Erythroblast (primary cell): ENCODE measurements around the gene CFAP61.

Source experiments
- GATA1 ChIP-seq: IDR thresholded peaks from 2 replicates; pipeline ENCODE4 v1.6.1; 2011; ENCODE audit warnings: low read depth, mild to moderate bottlenecking, control low read depth, low read length, moderate library complexity
- POLR2A ChIP-seq: IDR thresholded peaks from 2 replicates; pipeline ENCODE4 v1.6.1; 2011; ENCODE audit warnings: mild to moderate bottlenecking, low read length

DNA sequence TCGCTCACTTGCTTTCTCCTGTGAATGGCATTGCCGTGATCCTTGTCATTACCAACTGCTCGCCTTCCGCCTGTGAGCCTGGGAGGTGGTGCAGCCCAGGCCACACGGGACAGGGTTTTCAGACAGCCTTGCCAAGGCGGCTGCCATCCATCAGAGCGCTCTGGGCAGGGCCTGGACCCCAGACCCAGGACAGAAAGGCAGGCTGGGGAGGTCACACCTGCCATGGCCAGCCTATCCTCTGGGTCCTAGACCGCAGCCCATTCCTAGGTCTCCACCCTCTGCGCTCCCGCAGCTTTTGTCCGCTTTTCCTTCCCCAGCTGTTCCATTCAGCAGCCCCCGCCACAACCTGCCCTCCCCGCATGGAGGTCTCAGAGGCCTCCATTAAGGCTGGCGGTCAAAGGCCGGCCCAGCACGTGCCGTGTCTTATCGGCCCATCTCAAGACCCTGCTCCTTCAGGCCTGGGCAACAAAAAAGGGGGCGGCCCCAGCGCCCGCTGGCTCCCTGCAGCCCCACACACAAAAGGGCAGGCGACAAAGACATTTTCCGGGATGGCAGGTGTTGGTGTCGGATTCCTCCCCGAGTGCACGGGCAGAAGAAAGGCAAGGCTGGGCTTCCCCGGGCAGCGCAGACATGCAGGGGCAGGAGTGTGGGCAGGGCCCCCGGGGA lies 343.7 kb downstream of the CFAP61 start:
- TF ChIP-seq POLR2A = no peak
- no peak for TF ChIP-seq GATA1
